Kidney (tissue), 14 donors: ENCODE measurements around the gene ZNF524. TPM values are rescaled to one million over a fixed set of nuclear protein-coding genes. Genes with fewer than 3 reads are reported as not detected.

Experiments
- DNase-seq, 5 donors: peaks; one replicate each; pipeline ENCODE4 v3.0.0-alpha.2; 2013 to 2020
- FAIRE-seq: peaks from 2 replicates; lab custom pipeline; 2012; peaks lifted over from hg19 to GRCh38; lab: Jason Lieb, UNC
- H3K27ac ChIP-seq, 2 donors: one replicate each; pipeline ENCODE4 v1.7.0; 2013; ENCODE audit warnings: low read depth in 2 of 2, low read length in 2 of 2, inconsistent platforms in 1 of 2
- H3K27me3 ChIP-seq: one replicate; pipeline ENCODE4 v1.7.1; 2013; ENCODE audit warnings: low read length, inconsistent platforms; ENCODE audit not compliant: control insufficient read depth, insufficient read depth
- H3K36me3 ChIP-seq, 3 donors: one replicate each; pipeline versions ENCODE4 v1.7.0 to v1.7.1; 2013; ENCODE audit warnings: low read length in 3 of 3, control low read depth in 1 of 3, inconsistent platforms in 1 of 3; ENCODE audit not compliant: insufficient read depth in 3 of 3, control insufficient read depth in 2 of 3
- H3K4me1 ChIP-seq, 3 donors: one replicate each; pipeline versions ENCODE4 v1.7.0 to v1.7.1; 2013; ENCODE audit warnings: low read length in 3 of 3, inconsistent platforms in 1 of 3, low read depth in 1 of 3; ENCODE audit not compliant: control insufficient read depth in 2 of 3, insufficient read depth in 2 of 3
- H3K4me3 ChIP-seq, 3 donors: one replicate each; pipeline versions ENCODE4 v1.7.0 to v1.8.1; 2013; ENCODE audit warnings: low read length in 3 of 3, control low read depth in 1 of 3, inconsistent platforms in 1 of 3
- H3K9ac ChIP-seq, 3 donors: one replicate each; pipeline versions ENCODE4 v1.7.0 to v1.7.1; 2013; ENCODE audit warnings: low read length in 3 of 3, control low read depth in 1 of 3, inconsistent platforms in 1 of 3
- H3K9me3 ChIP-seq, 3 donors: one replicate each; pipeline versions ENCODE4 v1.7.0 to v1.7.1; 2013; ENCODE audit warnings: low read length in 3 of 3, control low read depth in 1 of 3, inconsistent platforms in 1 of 3; ENCODE audit not compliant: control insufficient read depth in 2 of 3, insufficient read depth in 1 of 3
- intact Hi-C: fragments of 100-400 bp; cut with DNase I; formaldehyde crosslinking; loops from one replicate; pipeline ENCODE4 v1.11.1; 2022
- polyA plus RNA-seq: library from polyadenylated mRNA; stranded (reverse); fragments of 350-450 nt; fragmentation: Illumina TruSeq; extraction: RNeasy Lipid Tissue Mini Kit (QIAGEN cat#74804); gene quantifications from one replicate; pipeline ENCODE4 v1.2.3, GENCODE V29; 2014; ENCODE audit warnings: low read depth, low replicate concordance; ENCODE audit not compliant: insufficient read depth
- total RNA-seq: library from RNA; stranded (reverse); fragmentation: NEBNext Ultra II Directional; extraction: Animal tissue kit (Norgen Biotek cat#: 25700); gene quantifications from one replicate; pipeline ENCODE4 v1.2.1, GENCODE V29; 2021
- TF ChIP-seq, protein P1 (sequence below): IDR thresholded peaks from 3 replicates; pipeline ENCODE4 v1.5.1; 2012; ENCODE audit warnings: mild to moderate bottlenecking, moderate library complexity, borderline replicate concordance; ENCODE audit not compliant: insufficient read depth; ENCODE audit errors: extremely low read depth
- donor health status: control.
- donor health status: control.
- donor health status: control.
- donor health status: control.
- donor health status: control.
- donor health status: DM: yes; HTN: yes; CAD: no.
- donor health status: Normal renal cell carcinoma (clear cell type).

Gene ZNF524
- total and polyA plus RNA-seq, 2 donors from 2014 or later = 22.9 to 32.6 TPM

DNA sequence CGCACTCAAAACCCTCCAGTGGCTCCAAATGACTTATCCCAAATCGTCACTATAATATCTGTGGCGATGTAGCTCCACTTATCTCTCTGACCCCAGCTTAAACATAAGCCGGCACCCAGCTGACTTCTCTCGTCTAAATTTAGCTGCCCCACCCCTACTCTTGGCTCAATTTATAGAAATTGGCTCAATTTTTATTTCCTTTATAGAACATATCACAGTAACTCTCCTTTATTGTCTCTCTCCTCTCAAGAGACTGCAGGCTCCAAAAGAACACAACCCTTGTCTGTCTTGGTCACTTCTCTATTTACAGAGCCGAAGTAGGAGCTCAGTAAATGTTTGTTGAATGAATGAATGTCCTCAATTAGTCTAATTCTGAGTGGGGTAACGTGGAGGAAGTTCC is 23.5 kb downstream of the ZNF524 start:
- no peak for DNase-seq
- FAIRE-seq = no peak
- peak overlapping the region in 1 of 2 donors; percentile 48 for H3K27ac ChIP-seq

GRCh38 chr19:55624109-55625003 is 24.3 kb downstream of the ZNF524 start, which contains the start of gene ZNF784:
TSS of gene ZNF784 (minus strand) at chr19:55624566. CDS start at chr19:55624561, 5 bp downstream.
- H3K36me3 ChIP-seq = peaks cover 0 to 6% (median 0%) of the 10 kb centered on the region in 3 donors
- TF ChIP-seq, protein P1, sequence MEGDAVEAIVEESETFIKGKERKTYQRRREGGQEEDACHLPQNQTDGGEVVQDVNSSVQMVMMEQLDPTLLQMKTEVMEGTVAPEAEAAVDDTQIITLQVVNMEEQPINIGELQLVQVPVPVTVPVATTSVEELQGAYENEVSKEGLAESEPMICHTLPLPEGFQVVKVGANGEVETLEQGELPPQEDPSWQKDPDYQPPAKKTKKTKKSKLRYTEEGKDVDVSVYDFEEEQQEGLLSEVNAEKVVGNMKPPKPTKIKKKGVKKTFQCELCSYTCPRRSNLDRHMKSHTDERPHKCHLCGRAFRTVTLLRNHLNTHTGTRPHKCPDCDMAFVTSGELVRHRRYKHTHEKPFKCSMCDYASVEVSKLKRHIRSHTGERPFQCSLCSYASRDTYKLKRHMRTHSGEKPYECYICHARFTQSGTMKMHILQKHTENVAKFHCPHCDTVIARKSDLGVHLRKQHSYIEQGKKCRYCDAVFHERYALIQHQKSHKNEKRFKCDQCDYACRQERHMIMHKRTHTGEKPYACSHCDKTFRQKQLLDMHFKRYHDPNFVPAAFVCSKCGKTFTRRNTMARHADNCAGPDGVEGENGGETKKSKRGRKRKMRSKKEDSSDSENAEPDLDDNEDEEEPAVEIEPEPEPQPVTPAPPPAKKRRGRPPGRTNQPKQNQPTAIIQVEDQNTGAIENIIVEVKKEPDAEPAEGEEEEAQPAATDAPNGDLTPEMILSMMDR = no peak
- DNase-seq = peak; percentile 95 to 98 (median 98)
- H3K9ac ChIP-seq = peak within 1 kb of the TSS in 2 of 3 donors; percentile 71 to 80
- no peaks in the 10 kb centered on the region for H3K9me3 ChIP-seq
- peaks cover 2 to 6% (median 5%) of the 10 kb centered on the region in 3 donors for H3K4me1 ChIP-seq
- H3K4me3 ChIP-seq = peak within 1 kb of the TSS; percentile 79 to 89 (median 88)
- no peaks in the 10 kb centered on the region for H3K27me3 ChIP-seq
- no peak for FAIRE-seq
- peak within 1 kb of the TSS; percentile 99 for H3K27ac ChIP-seq
- intact Hi-C loops = no loop called here

More for the DNA sequence above, 23.5 kb downstream of the ZNF524 start:
- Histone ChIP-seq H3K9me3 (no peaks in the 10 kb centered on the region), H3K4me1 (peaks cover 2 to 6% (median 5%) of the 10 kb centered on the region in 3 donors), H3K27me3 (no peaks in the 10 kb centered on the region), H3K9ac (no peak overlapping the region), H3K4me3 (peak overlapping the region; percentile 45 to 79 (median 53)), H3K36me3 (peaks cover 0 to 6% (median 0%) of the 10 kb centered on the region in 3 donors)
- intact Hi-C loops = no loop called here
- TF ChIP-seq, protein P1 = no peak

GRCh38 chr19:55625004-55625326 is 24.9 kb downstream of the ZNF524 start:
- peak overlapping the region; percentile 99 for H3K27ac ChIP-seq
- H3K4me3 ChIP-seq = peak overlapping the region; percentile 79 to 89 (median 88)
- no peak for FAIRE-seq

More at GRCh38 chr19:55625004-55625326, 24.9 kb downstream of the ZNF524 start:
- TF ChIP-seq, protein P1 = no peak
- intact Hi-C loops = no loop called here
- Histone ChIP-seq H3K27me3 (no peaks in the 10 kb centered on the region), H3K9me3 (no peaks in the 10 kb centered on the region), H3K9ac (peak overlapping the region in 2 of 3 donors; percentile 71 to 80), H3K36me3 (peaks cover 0 to 6% (median 0%) of the 10 kb centered on the region in 3 donors), H3K4me1 (peaks cover 2 to 6% (median 5%) of the 10 kb centered on the region in 3 donors)
- no peak for DNase-seq
